ACHN (cell line): ENCODE data around the gene QKI.

Experiments used
- DNase-seq: peaks from one replicate; pipeline ENCODE4 v3.0.0-alpha.2; 2015
- in situ Hi-C: cut with HindIII; loops from 2 replicates; pipeline ENCODE4 v1.10.0; 2017; ENCODE audit warnings: low sequenced_read_pairs, low pct_ligation_motif_present, low pct_unique_long_range_greater_than_20kb

Gene QKI

GRCh38 chr6:163501439-163501838 lies 86.9 kb downstream of the QKI start:
- DNase-seq: no peak
- in situ Hi-C loops: no loop called here

- in situ Hi-C loops: no loop called here
- DNase-seq: no peak
Observed at GRCh38 chr6:163504984-163505640, 90.6 kb downstream of the QKI start.

DNA sequence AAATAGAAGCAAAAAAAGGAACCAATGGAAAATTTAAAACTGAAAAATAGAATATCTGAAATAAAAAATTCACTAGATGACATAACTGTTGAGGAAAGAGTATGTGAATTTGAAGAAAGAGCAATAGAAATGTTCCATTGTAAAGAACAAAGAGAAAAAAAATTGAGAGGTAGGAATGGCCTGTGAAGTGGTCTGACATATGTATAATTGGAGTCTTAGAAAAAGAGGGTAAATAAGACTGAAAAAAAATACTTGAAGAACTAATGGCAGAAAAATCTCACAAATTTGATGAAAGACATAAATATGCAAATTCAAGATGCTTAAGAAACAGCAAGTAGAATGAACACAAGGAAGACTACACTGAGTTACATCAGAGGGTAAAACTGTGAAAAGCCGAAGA lies 93.4 kb downstream of the QKI start:
- in situ Hi-C loops: no loop called here
- no peak for DNase-seq

- DNase-seq: no peak
- in situ Hi-C loops: no loop called here
Observed at GRCh38 chr6:163513003-163513402, 98.5 kb downstream of the QKI start.

GRCh38 chr6:163513570-163514166 lies 99.2 kb downstream of the QKI start:
- in situ Hi-C loops: no loop called here
- no peak for DNase-seq

- DNase-seq: no peak
- in situ Hi-C loops: no loop called here
Observed at GRCh38 chr6:163516908-163517307, 102.4 kb downstream of the QKI start.

- no peak for DNase-seq
- in situ Hi-C loops: no loop called here
Observed at GRCh38 chr6:163520956-163521355, 106.4 kb downstream of the QKI start.

- in situ Hi-C loops: no loop called here
- DNase-seq: no peak
Observed at GRCh38 chr6:163522033-163522432, 107.5 kb downstream of the QKI start.

DNA sequence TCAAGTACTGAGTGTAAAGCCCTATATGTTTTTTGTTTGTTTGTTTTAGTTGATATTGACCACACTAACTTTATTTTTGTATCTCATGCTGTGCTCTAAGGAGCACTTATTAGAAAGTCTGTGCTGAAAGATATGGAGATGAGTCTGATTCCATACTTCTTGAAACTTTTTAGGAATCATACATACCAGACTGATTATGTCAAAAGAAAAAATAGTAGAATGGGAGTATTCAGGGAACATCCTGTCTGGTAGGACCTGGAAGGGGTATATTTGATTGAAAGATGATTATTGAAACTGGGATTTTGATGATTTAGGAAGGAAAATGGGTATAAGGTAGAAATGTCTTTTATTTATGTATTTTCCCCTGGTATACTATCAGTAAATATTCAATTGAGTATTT lies 111.4 kb downstream of the QKI start:
- in situ Hi-C loops: no loop called here
- peak; percentile 15 for DNase-seq

- peak; percentile 44 for DNase-seq
- in situ Hi-C loops: no loop called here
Observed at GRCh38 chr6:163526346-163526745, 111.8 kb downstream of the QKI start.

- no peak for DNase-seq
- in situ Hi-C loops: no loop called here
Observed at GRCh38 chr6:163527291-163527690, 112.8 kb downstream of the QKI start.

GRCh38 chr6:163529605-163530004 lies 115.1 kb downstream of the QKI start:
- in situ Hi-C loops: no loop called here
- peak; percentile 86 for DNase-seq

GRCh38 chr6:163530406-163530805 lies 115.9 kb downstream of the QKI start:
- in situ Hi-C loops: no loop called here

DNA sequence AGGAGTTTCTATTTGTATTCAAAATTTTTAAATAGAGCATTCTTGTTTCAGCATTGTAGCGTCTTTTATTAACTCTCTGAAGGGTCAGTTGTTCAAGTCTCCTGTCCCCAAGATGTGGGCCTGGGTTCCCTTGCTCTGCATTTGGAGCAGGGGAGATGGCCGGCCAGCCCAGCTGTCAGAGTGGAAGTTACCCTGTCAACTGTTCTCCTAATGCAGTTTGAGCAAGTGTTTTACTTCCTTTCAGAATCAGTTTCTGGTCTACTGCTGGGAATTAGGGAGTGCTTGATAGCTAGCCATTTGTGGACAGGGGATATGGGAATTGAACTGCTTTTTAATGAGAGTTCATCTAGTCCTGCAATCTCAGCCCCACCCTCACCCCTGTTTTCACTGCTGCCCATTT lies 116.6 kb downstream of the QKI start:
- no peak for DNase-seq
- in situ Hi-C loops: no loop called here

More at GRCh38 chr6:163530406-163530805, 115.9 kb downstream of the QKI start:
- no peak for DNase-seq

DNA sequence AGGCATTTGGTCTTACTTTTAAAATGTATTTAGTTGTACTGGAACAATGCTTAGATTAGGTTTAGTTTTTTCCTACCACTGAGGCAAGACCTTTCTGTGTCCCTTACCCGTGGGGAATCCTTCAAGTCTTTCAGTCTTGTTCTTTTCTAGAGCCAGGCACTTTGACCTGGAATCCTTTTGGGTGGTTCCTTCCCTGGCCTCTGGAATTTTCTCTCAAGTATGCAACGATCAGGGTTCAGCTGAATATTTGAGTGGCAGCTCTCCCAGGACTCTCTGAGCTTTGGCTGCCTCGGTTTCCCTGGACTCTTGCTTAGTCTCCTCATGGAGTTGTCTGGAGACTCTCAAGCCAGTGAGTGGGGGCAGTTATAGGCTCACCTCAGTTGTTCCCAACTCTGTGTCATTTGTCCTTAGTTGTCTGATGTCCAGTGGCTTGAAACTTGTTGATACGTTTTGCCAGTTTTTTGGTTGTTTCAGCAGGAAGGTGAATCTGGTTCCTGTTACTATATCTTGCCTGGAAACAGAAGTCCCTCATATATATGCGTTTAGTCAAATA lies 118.1 kb downstream of the QKI start:
- DNase-seq: no peak
- in situ Hi-C loops: no loop called here

GRCh38 chr6:163533443-163533842 lies 118.9 kb downstream of the QKI start:
- in situ Hi-C loops: no loop called here
- peak; percentile 50 for DNase-seq

DNA sequence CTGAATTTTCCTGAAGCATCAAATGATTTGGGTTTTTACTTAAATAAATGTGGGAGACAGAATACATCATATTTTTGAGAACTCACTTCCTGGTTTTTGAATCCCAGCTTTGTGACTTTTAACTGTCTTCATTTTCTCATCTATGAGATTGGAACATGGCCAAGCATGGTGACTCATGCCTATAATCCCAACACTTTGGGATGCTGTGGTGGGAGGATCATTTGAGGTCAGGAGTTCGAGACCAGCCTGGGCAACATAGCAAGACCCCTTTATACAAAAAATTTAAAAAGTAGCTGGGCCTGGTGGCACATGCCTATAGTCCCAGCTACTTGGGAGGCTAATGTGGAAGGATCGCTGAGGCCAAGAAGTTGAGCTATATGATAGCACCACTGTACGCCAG lies 122.3 kb downstream of the QKI start:
- in situ Hi-C loops: no loop called here
- DNase-seq: peak; percentile 29

DNA sequence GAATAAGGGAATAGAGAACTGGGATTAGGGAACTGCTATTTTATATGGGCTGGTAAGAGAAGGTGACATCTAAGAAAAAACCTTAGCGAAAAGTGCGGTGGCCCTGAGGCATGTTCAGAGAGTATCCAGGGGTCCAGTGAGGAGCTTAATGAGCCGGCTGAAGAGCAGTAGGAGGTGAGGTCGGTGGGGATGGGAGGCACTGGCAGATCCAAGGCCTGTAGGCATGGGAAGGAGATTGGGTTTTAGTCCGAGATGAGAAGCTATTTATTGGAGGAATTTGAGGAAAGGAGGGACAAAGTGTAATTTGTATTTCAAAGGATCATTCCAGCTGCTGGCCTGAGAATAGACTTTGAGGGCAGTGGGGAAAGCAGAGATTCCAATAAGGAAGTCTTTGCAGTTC lies 123.8 kb downstream of the QKI start:
- no peak for DNase-seq
- in situ Hi-C loops: no loop called here

DNA sequence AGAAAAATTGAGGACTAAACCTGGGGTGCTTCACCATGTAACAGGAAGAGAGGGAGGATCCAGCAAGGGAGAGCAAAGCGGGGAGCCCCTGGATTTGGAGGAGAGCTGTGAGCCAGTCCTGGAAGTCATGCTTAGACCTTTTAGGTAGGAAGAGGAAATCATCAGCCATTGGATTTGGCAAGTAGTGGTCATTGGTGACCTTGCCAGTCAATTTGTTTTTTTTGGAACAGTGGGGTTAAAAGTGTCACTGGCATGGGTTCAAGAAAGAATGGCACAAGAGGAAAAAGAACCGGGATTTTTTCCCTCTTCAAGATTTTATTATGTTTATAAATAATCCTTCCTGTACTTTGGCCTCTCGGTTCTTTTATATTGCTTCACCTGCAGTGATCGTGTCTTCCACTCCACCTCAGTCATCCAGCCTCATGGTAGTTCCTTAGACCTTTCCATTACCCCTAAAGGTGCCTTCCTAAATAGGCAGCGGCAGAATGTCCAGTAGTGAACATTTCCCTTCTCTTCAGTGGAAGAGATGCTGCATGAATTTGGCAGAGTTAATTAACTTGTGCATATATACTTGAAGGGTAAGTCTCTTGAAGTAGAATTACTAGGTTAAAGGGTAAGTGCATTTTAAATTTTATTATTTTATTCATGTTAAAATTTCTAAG lies 124.7 kb downstream of the QKI start:
- DNase-seq: no peak
- in situ Hi-C loops: no loop called here

- DNase-seq: no peak
- in situ Hi-C loops: no loop called here
Observed at GRCh38 chr6:163543321-163543720, 128.8 kb downstream of the QKI start.
